Activated CD4-positive, alpha-beta memory T cell treated with anti-CD3 and anti-CD28 coated beads for 36 hours (primary cell): ENCODE measurements around the gene PSME3IP1. TPM values are rescaled to one million over a fixed set of nuclear protein-coding genes. Genes with fewer than 3 reads are reported as not detected.
"Not testable (repeated sequence)": the region's sequence is repeated elsewhere in the genome, so short reads cannot be mapped to it uniquely, and the experiment has no call there.

Experiments used
- CTCF ChIA-PET: fragments of 350-600 bp; sonication (Branson Sonifier 250); formaldehyde crosslinking; loops from one replicate; lab custom pipeline; 2021; ENCODE audit warnings: antibody characterized with exemption, inconsistent platforms; lab: Charles Lee
- POLR2A ChIA-PET: fragments of 350-600 bp; sonication (Branson Sonifier 250); formaldehyde crosslinking; loops from one replicate; lab custom pipeline; 2021; ENCODE audit warnings: antibody characterized with exemption; lab: Charles Lee
- DNase-seq: peaks from one replicate; pipeline ENCODE4 v3.0.0-alpha.2; 2020
- H3K27ac Mint-ChIP-seq: one replicate; pipeline ENCODE4 v1.8.0; 2021; ENCODE audit warnings: mixed read lengths
- H3K27me3 Mint-ChIP-seq: one replicate; pipeline ENCODE4 v1.8.0; 2021; ENCODE audit warnings: mixed read lengths
- H3K36me3 Mint-ChIP-seq: one replicate; pipeline ENCODE4 v1.8.0; 2021; ENCODE audit warnings: mixed read lengths
- H3K4me1 Mint-ChIP-seq: one replicate; pipeline ENCODE4 v1.8.0; 2021; ENCODE audit warnings: low read depth, mixed read lengths
- H3K4me3 Mint-ChIP-seq: one replicate; pipeline ENCODE4 v1.8.0; 2021; ENCODE audit warnings: mild to moderate bottlenecking, mixed read lengths
- H3K9me3 Mint-ChIP-seq: one replicate; pipeline ENCODE4 v1.8.0; 2021; ENCODE audit warnings: mixed read lengths
- intact Hi-C: fragments of 100-400 bp; cut with micrococcal nuclease; formaldehyde crosslinking; loops from one replicate; pipeline ENCODE4 v1.15.1; 2023
- total RNA-seq, 2 experiments: library from RNA; stranded (reverse); gene quantifications; one replicate each; pipeline ENCODE4 v1.2.3, GENCODE V29; 2021

Gene PSME3IP1
- total RNA-seq, 2 experiments from 2014 or later: 101 to 102 TPM

GRCh38 chr16:57113042-57113453, 72.8 kb downstream of the PSME3IP1 start:
- H3K27me3 Mint-ChIP-seq: no peaks in the 10 kb centered on the region
- H3K9me3 Mint-ChIP-seq: no peaks in the 10 kb centered on the region
- no peak for DNase-seq
- H3K36me3 Mint-ChIP-seq: no peaks in the 10 kb centered on the region
- no peak overlapping the region for H3K4me3 Mint-ChIP-seq
- H3K4me1 Mint-ChIP-seq: peaks cover 5% of the 10 kb centered on the region
- intact Hi-C loops: no loop called here
- H3K27ac Mint-ChIP-seq: no peak overlapping the region
- POLR2A ChIA-PET: interaction anchor here (1.2 kb wide), 1 partner anchor 20 kb away, joined by 3 read pairs; no protein-coding TSS in a partner anchor
- CTCF ChIA-PET: interaction anchor here (0.8 to 1.1 kb wide), 2 partner anchors 20 to 28 kb away, joined by 4 read pairs; no protein-coding TSS in a partner anchor

GRCh38 chr16:57112403-57113041, 73.3 kb downstream of the PSME3IP1 start:
- H3K9me3 Mint-ChIP-seq: no peaks in the 10 kb centered on the region
- H3K27me3 Mint-ChIP-seq: no peaks in the 10 kb centered on the region
- no peak overlapping the region for H3K27ac Mint-ChIP-seq
- peaks cover 5% of the 10 kb centered on the region for H3K4me1 Mint-ChIP-seq
- no peaks in the 10 kb centered on the region for H3K36me3 Mint-ChIP-seq
- ChIA-PET CTCF (interaction anchor here (1.1 kb wide), 1 partner anchor 28 kb away, joined by 4 read pairs; no protein-coding TSS in a partner anchor), POLR2A (interaction anchor here (1.2 kb wide), 1 partner anchor 19 kb away, joined by 3 read pairs; no protein-coding TSS in a partner anchor)
- intact Hi-C loops: no loop called here
- H3K4me3 Mint-ChIP-seq: no peak overlapping the region
- no peak for DNase-seq

- Mint-ChIP-seq H3K4me3 (no peak overlapping the region), H3K27me3 (no peaks in the 10 kb centered on the region), H3K4me1 (peaks cover 10% of the 10 kb centered on the region), H3K9me3 (no peaks in the 10 kb centered on the region), H3K36me3 (no peaks in the 10 kb centered on the region), H3K27ac (no peak overlapping the region)
- intact Hi-C loops: no loop called here
- CTCF ChIA-PET: no interaction called here
- no peak for DNase-seq
- POLR2A ChIA-PET: no interaction called here
Measured at GRCh38 chr16:57111420-57111819, 74.4 kb downstream of the PSME3IP1 start.

GRCh38 chr16:57110937-57111336, 74.9 kb downstream of the PSME3IP1 start:
- no peak for DNase-seq
- Mint-ChIP-seq H3K36me3 (no peaks in the 10 kb centered on the region), H3K27ac (no peak overlapping the region), H3K9me3 (no peaks in the 10 kb centered on the region), H3K4me3 (no peak overlapping the region), H3K4me1 (peaks cover 12% of the 10 kb centered on the region), H3K27me3 (no peaks in the 10 kb centered on the region)
- ChIA-PET POLR2A (no interaction called here), CTCF (no interaction called here)
- intact Hi-C loops: no loop called here

GRCh38 chr16:57109259-57110105, 76.4 kb downstream of the PSME3IP1 start:
- intact Hi-C loops, H3K36me3 Mint-ChIP-seq, DNase-seq, H3K27ac Mint-ChIP-seq, H3K4me3 Mint-ChIP-seq, POLR2A ChIA-PET, H3K27me3 Mint-ChIP-seq, H3K9me3 Mint-ChIP-seq: not testable (repeated sequence)
- H3K4me1 Mint-ChIP-seq: peaks cover 19% of the 10 kb centered on the region
- CTCF ChIA-PET: interaction anchor here (0.8 kb wide), 1 partner anchor 145 kb away, joined by 3 read pairs; no protein-coding TSS in a partner anchor

- peaks cover 20% of the 10 kb centered on the region for H3K4me1 Mint-ChIP-seq
- CTCF ChIA-PET: no interaction called here
- H3K9me3 Mint-ChIP-seq: no peaks in the 10 kb centered on the region
- H3K27ac Mint-ChIP-seq: no peak overlapping the region
- intact Hi-C loops: no loop called here
- H3K4me3 Mint-ChIP-seq: no peak overlapping the region
- no peaks in the 10 kb centered on the region for H3K27me3 Mint-ChIP-seq
- DNase-seq: no peak
- no peaks in the 10 kb centered on the region for H3K36me3 Mint-ChIP-seq
- POLR2A ChIA-PET: no interaction called here
Measured at GRCh38 chr16:57108432-57108831, 77.4 kb downstream of the PSME3IP1 start.

- ChIA-PET CTCF (interaction anchor here (1.0 kb wide), 1 partner anchor 21 kb away, joined by 5 read pairs; no protein-coding TSS in a partner anchor), POLR2A (no interaction called here)
- no peak overlapping the region for H3K4me3 Mint-ChIP-seq
- H3K27me3 Mint-ChIP-seq: no peaks in the 10 kb centered on the region
- DNase-seq: no peak
- H3K27ac Mint-ChIP-seq: no peak overlapping the region
- peaks cover 15% of the 10 kb centered on the region for H3K4me1 Mint-ChIP-seq
- no peaks in the 10 kb centered on the region for H3K9me3 Mint-ChIP-seq
- intact Hi-C loops: no loop called here
- no peaks in the 10 kb centered on the region for H3K36me3 Mint-ChIP-seq
Measured at GRCh38 chr16:57107321-57107922, 78.4 kb downstream of the PSME3IP1 start.

GRCh38 chr16:57106767-57107166, 79.1 kb downstream of the PSME3IP1 start:
- intact Hi-C loops: no loop called here
- DNase-seq: no peak
- Mint-ChIP-seq H3K36me3 (no peaks in the 10 kb centered on the region), H3K9me3 (no peaks in the 10 kb centered on the region), H3K4me1 (peaks cover 15% of the 10 kb centered on the region), H3K27me3 (no peaks in the 10 kb centered on the region), H3K4me3 (no peak overlapping the region), H3K27ac (no peak overlapping the region)
- CTCF ChIA-PET: interaction anchor here (1.0 kb wide), 1 partner anchor 20 kb away, joined by 5 read pairs; no protein-coding TSS in a partner anchor
- POLR2A ChIA-PET: no interaction called here

- no peak for DNase-seq
- ChIA-PET POLR2A (no interaction called here), CTCF (interaction anchor here (1.2 kb wide), 1 partner anchor 13 kb away, joined by 5 read pairs; the partner anchor contains the start of gene CPNE2)
- Mint-ChIP-seq H3K27ac (no peak overlapping the region), H3K9me3 (no peaks in the 10 kb centered on the region), H3K4me3 (no peak overlapping the region), H3K4me1 (peaks cover 20% of the 10 kb centered on the region), H3K27me3 (no peaks in the 10 kb centered on the region), H3K36me3 (no peaks in the 10 kb centered on the region)
- intact Hi-C loops: no loop called here
Measured at GRCh38 chr16:57105184-57105583, 80.7 kb downstream of the PSME3IP1 start.

- peaks cover 23% of the 10 kb centered on the region for H3K4me1 Mint-ChIP-seq
- H3K27ac Mint-ChIP-seq: no peak overlapping the region
- no peaks in the 10 kb centered on the region for H3K27me3 Mint-ChIP-seq
- H3K4me3 Mint-ChIP-seq: no peak overlapping the region
- CTCF ChIA-PET: interaction anchor here (1.2 to 1.4 kb wide), 2 partner anchors 12 to 140 kb away, joined by 3 to 5 read pairs; partner anchors contain the start of gene CPNE2
- DNase-seq: peak; percentile 27
- intact Hi-C loops: no loop called here
- POLR2A ChIA-PET: no interaction called here
- no peaks in the 10 kb centered on the region for H3K36me3 Mint-ChIP-seq
- H3K9me3 Mint-ChIP-seq: no peaks in the 10 kb centered on the region
Measured at GRCh38 chr16:57104706-57105105, 81.1 kb downstream of the PSME3IP1 start.

- H3K4me3 Mint-ChIP-seq: no peak overlapping the region
- no peak for DNase-seq
- ChIA-PET POLR2A (no interaction called here), CTCF (interaction anchor here (1.4 kb wide), 1 partner anchor 139 kb away, joined by 3 read pairs; no protein-coding TSS in a partner anchor)
- no peaks in the 10 kb centered on the region for H3K27me3 Mint-ChIP-seq
- H3K27ac Mint-ChIP-seq: no peak overlapping the region
- no peaks in the 10 kb centered on the region for H3K9me3 Mint-ChIP-seq
- H3K36me3 Mint-ChIP-seq: no peaks in the 10 kb centered on the region
- H3K4me1 Mint-ChIP-seq: peaks cover 23% of the 10 kb centered on the region
- intact Hi-C loops: no loop called here
Measured at GRCh38 chr16:57102888-57103851, 82.7 kb downstream of the PSME3IP1 start.
